Activated naive CD4-positive, alpha-beta T cell treated with anti-CD3 and anti-CD28 coated beads, Interleukin-2, amount 50 U/mL, for 72 hours (primary cell): ENCODE data around the gene FAM114A1. TPM values are rescaled to one million over a fixed set of nuclear protein-coding genes. Genes with fewer than 3 reads are reported as not detected.
A peak's percentile ranks its signal among the peaks of the same experiment; 100 is the strongest.
"Not testable (repeated sequence)": the region's sequence is repeated elsewhere in the genome, so short reads cannot be mapped to it uniquely, and the experiment has no call there.

Source experiments
- ATAC-seq, 2 donors: fragments of 150-1000 bp; cut with Tn5 transposase; 2 replicates each; pipeline ENCODE4 v1.10.0; 2021; ENCODE audit warnings: mild to moderate bottlenecking in 2 of 2, moderate library complexity in 2 of 2
- DNase-seq, 2 donors: peaks; one replicate each; pipeline ENCODE4 v3.0.0; 2021 to 2022; ENCODE audit warnings: low spot score in 2 of 2
- H3K27ac Mint-ChIP-seq, 2 donors: one replicate each; pipeline ENCODE4 v1.8.0; 2022; ENCODE audit warnings: mild to moderate bottlenecking in 2 of 2, mixed read lengths in 2 of 2
- H3K36me3 Mint-ChIP-seq, 2 donors: one replicate each; pipeline ENCODE4 v1.8.0; 2022; ENCODE audit warnings: mixed read lengths in 2 of 2
- H3K9me3 Mint-ChIP-seq, 2 donors: one replicate each; pipeline ENCODE4 v1.8.0; 2022; ENCODE audit warnings: mixed read lengths in 2 of 2
- total RNA-seq, 2 donors: library from RNA; stranded (reverse); gene quantifications; one replicate each; pipeline ENCODE4 v1.2.3, GENCODE V29; 2022

The FAM114A1 gene
- total RNA-seq, 2 donors from 2014 or later, result 0.41 to 1.4 TPM

DNA sequence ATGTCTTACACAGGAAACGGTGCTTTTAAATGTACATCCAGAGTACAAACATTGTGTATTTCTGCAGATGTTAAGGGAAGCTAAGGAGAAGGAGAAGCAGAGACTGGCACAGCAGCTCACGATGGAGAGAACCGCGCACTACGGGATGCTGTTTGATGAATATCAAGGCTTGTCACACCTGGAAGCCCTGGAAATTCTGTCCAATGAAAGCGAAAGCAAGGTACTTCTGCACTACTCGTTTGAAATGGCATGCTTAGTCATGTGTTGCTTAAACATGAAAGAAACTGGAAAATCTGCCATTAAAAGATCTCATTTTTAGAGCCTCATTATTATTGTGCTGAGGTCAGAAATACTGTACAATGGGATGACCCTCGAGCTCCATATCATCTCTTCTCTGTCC, 47.2 kb downstream of the FAM114A1 start:
- DNase-seq (no peak), ATAC-seq (peak; percentile 55 to 65)
- H3K36me3 Mint-ChIP-seq, result no peaks in the 10 kb centered on the region
- peak overlapping the region in 1 of 2 donors; percentile 47 for H3K27ac Mint-ChIP-seq
- peaks cover 0 to 5% of the 10 kb centered on the region in 2 donors for H3K9me3 Mint-ChIP-seq

DNA sequence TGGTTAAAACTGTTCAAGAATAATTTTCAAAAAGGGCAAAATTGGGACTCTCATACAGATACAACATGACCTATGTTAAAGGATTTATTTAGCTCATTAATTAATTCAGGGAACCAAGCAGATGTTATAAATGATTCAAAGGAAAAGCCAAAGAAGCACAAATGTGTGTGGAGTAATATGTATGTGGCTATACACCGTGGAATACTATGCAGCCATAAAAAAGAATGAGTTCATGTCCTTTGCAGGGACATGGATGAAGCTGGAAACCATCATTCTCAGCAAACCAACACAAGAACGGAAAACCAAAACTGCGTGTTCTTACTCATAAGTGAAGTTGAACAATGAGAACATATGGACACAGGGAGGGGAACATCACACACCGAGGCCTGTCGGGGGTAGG, 48.7 kb downstream of the FAM114A1 start:
- not testable (repeated sequence) for DNase-seq, H3K36me3 Mint-ChIP-seq, ATAC-seq, H3K9me3 Mint-ChIP-seq, H3K27ac Mint-ChIP-seq

DNA sequence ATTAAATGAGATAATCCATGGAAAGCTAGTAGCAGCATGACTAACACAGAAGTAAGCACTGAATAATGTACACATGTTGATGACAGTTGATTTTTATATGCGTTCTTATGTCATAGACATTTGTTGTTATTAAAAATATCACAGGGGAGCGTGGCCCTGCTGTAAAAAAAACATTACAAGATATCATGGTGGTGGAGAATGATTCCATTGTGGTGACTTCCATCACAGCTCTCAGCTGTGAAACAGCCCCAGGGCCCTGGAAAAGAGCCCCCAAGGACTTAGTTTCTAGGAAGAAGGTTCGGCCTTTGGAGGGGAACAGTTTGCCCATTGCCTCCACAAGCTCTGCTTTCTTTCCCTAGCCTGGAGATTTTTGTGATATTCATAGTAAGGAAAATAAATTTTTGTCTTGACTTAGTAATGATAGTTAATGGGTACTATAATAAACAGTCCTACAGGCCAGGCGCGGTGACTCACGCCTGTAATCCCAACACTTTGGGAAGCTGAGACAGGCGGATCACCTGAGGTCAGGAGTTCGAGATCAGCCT, 49.9 kb downstream of the FAM114A1 start:
- Mint-ChIP-seq H3K9me3 (peaks cover 0 to 5% of the 10 kb centered on the region in 2 donors), H3K36me3 (no peaks in the 10 kb centered on the region), H3K27ac (no peak overlapping the region)
- ATAC-seq, result no peak
- DNase-seq, result no peak

DNA sequence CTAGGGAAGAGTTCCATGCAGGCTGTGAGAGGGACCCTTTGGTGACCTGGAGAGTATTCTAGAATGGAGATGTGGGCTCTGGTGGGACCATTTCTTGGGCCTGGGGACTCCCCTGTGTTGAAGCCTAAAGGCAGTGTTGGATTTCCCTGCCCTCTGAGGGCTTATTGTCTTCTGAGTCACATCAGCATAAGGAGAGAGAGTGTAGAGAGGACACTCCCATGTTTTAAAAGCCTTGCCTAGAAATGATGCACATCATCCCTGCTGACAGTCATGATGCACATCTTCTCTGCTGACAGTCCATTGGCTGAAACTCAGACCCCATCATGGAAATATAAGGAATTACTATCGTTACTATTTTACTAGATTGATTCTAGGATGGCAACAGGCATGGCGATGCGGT, 51.9 kb downstream of the FAM114A1 start:
- Mint-ChIP-seq H3K9me3 (peaks cover 0 to 5% of the 10 kb centered on the region in 2 donors), H3K36me3 (no peaks in the 10 kb centered on the region), H3K27ac (no peak overlapping the region)
- DNase-seq, result no peak
- ATAC-seq, result no peak

DNA sequence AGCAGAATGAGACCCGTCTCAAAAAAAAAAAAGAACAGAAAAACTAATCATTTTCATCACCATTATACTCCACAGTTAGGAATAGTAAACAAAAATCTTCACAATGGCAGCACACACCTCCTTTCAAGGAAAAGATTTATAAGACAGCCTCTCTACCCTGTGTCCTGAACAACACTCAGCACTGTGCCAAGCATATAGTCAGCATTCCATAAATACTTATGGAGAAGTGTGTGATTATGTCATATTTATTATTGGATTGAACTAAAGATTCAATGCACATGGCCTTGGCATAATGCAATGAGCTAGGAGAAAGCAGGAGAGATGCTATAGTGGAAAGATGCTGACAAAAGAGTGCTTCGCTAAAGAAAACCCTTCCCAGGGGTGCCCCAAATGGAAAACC, 52.6 kb downstream of the FAM114A1 start:
- ATAC-seq (no peak), DNase-seq (no peak)
- Mint-ChIP-seq H3K27ac (no peak overlapping the region), H3K36me3 (no peaks in the 10 kb centered on the region), H3K9me3 (peaks cover 0 to 5% of the 10 kb centered on the region in 2 donors)

DNA sequence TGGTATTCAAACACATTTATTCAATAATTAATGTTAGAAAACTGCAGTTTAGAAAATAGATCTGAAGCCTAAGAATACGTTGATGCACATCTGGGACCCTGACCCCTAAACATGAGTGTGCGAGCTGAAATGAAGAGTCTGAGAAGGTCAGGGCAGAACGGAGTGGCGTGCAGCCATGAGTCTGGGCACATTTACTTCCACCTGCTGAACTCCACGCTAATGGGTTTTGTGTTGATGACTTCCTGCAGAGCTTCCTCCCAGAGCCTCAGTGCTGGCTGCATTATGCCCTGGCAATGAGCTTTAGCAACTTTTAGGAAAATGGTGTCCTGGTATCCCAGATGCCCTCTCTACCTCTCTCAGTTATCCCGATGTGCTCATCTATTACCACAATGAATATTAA, 53.1 kb downstream of the FAM114A1 start:
- DNase-seq (no peak), ATAC-seq (no peak)
- Mint-ChIP-seq H3K27ac (no peak overlapping the region), H3K9me3 (peaks cover 0 to 5% of the 10 kb centered on the region in 2 donors), H3K36me3 (no peaks in the 10 kb centered on the region)

DNA sequence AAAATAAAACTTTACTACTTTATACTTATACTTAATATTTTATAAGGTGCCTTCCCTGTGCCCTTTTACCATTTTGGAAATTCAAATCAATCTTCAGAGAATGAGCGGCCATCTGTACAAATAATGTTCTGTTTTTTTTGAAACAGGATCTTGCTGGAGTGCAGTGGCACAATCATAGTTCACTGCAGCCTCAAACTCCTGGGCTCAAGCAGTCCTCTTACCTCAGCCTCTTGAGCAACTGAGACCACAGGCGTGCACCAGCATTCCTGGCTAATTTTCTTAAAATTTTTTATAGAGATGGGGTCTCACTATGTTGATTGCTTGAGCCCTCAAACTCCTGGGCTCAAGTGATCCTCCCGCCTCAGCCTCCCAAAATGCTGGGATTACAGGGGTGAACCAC, 53.5 kb downstream of the FAM114A1 start:
- Mint-ChIP-seq H3K36me3 (no peaks in the 10 kb centered on the region), H3K9me3 (peaks cover 0 to 2% of the 10 kb centered on the region in 2 donors)

DNA sequence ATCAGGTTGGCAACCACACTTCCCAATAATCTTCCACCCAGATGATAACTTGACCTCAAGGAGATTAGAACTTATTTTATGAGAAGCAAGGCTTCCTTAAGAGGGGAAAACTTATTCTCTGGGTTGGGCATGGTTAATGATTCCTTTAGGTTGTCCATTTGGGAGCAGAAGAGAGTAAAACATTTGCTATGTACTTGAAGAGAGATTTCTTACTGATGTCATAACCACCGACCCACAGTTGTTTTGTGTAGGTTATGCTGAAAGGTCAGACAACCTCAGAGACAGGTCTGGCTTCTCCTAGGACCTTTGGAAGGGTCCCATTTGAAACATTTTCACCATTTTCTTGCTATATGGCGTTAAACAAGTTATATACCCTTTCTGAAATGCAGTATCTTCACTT, 56.1 kb downstream of the FAM114A1 start:
- Mint-ChIP-seq H3K27ac (no peak overlapping the region), H3K36me3 (no peaks in the 10 kb centered on the region), H3K9me3 (no peaks in the 10 kb centered on the region)
- ATAC-seq, result no peak
- DNase-seq, result no peak

More for the DNA sequence above, 53.5 kb downstream of the FAM114A1 start:
- DNase-seq (no peak), ATAC-seq (no peak)
- H3K27ac Mint-ChIP-seq, result no peak overlapping the region

DNA sequence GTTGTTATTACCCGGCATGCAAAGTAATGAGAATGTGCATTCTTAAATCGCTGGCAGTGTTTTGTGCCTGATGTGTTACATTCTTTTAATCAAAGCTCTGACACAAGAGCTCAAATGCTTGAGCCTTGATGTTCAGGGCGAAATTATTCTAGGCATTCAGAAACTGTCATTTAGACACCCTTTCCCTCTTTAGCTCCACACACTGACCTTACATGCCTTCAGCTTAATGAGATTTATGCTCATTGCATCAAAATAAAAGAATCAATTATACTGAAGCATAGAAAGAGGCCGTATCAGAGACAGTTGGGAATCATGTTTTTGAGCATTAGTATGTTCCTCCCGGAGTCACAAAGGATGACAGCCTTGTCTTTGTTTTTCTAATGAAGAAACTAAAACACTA, 56.7 kb downstream of the FAM114A1 start:
- H3K36me3 Mint-ChIP-seq, result no peaks in the 10 kb centered on the region
- ATAC-seq (no peak), DNase-seq (no peak)
- H3K9me3 Mint-ChIP-seq, result no peaks in the 10 kb centered on the region
- no peak overlapping the region for H3K27ac Mint-ChIP-seq

DNA sequence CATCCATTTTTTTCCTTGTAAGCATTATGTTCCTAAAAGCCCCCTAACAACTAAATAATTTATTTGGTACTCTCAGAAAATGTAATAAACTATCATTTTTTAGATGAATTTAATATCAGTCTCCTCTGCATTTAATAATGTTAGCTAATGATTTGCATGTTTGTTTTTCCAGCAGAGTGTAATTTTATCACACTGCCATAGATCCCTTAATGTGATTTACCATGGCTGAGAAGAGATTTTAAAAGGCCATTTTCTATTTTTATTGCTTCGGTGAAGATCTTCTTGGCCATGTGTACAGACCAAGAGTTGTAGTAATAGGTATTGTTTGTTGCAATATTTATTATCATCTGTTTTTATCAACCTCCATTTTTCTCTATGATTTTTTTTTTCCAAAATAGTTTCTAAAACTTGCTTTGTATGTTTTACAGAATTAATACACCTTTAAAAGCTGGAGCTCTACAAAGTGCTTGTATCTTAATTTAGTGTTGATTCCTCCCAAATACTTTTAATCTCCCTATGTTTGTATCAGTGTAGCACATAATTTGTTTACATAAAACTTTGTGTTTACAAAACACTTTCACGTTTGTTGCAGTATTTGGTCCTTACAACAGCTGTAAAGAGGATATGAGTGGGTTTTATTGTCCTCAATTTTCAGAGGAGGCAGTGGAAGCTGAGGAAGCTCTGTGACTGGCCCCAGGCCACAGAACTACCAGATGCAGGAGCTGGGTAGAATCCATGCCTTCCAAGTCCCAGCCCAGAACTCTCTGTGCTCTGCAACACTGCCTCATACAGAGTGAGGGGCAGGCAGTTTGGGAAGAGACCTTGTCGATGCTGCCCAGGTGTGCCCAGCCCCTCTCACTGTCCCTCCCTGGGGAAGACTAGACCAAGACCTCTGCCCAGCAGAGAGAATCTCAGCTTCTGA, 58.1 kb downstream of the FAM114A1 start:
- DNase-seq (no peak), ATAC-seq (no peak)
- Mint-ChIP-seq H3K36me3 (no peaks in the 10 kb centered on the region), H3K9me3 (no peaks in the 10 kb centered on the region), H3K27ac (peak overlapping the region in 1 of 2 donors; percentile 52)

DNA sequence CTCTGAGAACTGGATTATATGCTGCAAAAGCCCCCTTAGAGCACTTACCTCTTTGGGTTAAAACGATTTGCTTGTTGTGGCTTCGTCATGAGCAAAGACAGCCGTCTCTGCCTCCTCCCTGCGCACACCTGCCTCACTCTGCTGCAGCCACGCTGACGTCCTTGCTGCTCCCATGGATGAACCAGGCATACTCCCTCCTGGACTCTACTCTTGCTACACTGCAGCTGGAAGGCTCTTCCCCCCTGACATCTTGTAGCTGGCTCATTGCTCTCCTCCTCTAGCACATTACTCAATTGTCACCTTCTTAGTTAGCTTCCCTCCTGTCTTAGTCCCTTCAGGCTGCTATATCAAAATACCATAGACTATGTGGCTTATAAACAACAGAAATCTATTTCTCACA, 59.3 kb downstream of the FAM114A1 start:
- H3K9me3 Mint-ChIP-seq, result no peaks in the 10 kb centered on the region
- ATAC-seq (no peak), DNase-seq (no peak)
- no peaks in the 10 kb centered on the region for H3K36me3 Mint-ChIP-seq
- peak overlapping the region; percentile 13 to 52 for H3K27ac Mint-ChIP-seq

DNA sequence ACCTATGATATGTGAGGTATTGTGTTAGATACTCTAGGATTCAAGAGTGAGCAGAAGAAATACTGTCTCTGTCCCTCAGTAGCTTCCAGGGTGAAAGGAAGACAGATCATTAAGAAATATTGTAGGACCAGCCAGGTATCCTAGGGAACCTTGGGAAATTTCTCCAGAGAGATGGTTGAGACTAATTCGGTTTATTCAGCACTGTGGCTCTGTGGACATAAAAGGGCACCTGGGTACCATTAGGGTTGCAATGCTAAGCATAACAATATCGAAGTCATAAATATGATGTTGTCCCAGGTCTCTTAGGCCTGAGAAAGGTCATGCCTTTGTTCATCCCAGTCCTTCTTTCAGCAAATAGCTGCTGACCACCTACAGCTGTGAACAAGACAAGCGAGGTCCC, 61.0 kb downstream of the FAM114A1 start:
- Mint-ChIP-seq H3K9me3 (no peaks in the 10 kb centered on the region), H3K27ac (no peak overlapping the region), H3K36me3 (no peaks in the 10 kb centered on the region)
- ATAC-seq (no peak), DNase-seq (no peak)

DNA sequence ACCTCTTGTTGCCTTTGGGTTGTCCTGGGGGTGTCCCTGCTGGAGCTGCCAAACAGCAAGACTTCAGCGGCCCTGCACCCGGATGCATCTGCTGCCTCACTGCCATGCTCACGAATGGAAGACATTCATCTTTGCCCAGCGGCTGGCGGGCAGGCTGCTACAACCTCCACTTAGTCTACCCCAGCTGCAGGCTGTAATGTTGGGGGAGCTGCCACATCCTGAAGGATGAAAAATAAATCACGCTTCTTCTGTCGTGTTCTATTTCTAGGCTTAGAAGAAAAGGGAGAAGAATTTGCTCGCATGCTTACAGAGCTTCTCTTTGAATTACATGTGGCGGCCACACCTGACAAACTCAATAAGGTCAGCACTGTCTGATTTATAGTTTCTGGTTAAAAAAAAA, 61.4 kb downstream of the FAM114A1 start:
- no peak for DNase-seq
- no peak for ATAC-seq
- Mint-ChIP-seq H3K9me3 (no peaks in the 10 kb centered on the region), H3K36me3 (no peaks in the 10 kb centered on the region), H3K27ac (no peak overlapping the region)

DNA sequence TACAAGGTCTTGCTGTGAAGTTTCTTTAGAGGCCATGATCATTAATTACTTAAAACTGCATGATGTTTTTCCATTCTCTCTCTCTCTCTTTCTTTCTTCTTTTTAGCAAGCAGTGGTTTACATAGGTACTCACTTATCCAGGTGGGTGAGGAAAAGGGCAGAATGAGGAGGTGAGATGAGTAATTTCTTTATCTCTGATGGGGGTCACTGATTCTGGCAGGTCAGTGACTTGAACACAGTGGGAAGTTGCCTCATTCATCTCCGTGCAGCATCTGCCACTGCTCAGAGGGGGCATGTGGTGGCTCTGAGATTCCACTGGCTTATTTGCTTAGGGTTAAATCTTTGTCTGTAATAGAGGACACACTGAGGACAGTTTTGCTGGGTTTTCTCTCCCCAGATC, 62.6 kb downstream of the FAM114A1 start:
- no peak for DNase-seq

DNA sequence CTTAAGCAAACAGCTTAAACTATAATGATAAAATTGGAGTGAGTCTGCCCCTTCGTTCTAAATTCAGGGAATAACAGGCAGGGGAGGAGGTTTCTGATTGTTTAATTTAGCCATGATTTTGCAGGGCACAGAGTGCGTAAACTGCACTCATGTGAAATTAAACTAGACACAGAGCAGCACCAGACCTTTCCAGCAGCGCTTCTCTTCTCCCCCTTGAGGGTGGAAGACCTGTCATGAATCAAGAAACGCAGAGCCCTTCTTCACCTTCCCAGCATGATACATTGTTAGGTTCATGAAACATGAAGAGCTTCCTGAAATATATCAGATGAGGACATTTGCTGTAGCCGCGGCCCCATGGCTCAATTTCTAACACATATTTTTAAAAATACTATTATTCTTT, 63.1 kb downstream of the FAM114A1 start:
- no peak for ATAC-seq
- H3K9me3 Mint-ChIP-seq, result no peaks in the 10 kb centered on the region
- no peak for DNase-seq
- no peaks in the 10 kb centered on the region for H3K36me3 Mint-ChIP-seq
- no peak overlapping the region for H3K27ac Mint-ChIP-seq

More for the DNA sequence above, 62.6 kb downstream of the FAM114A1 start:
- Mint-ChIP-seq H3K27ac (no peak overlapping the region), H3K9me3 (no peaks in the 10 kb centered on the region), H3K36me3 (no peaks in the 10 kb centered on the region)
- peak; percentile 22 to 78 for ATAC-seq

DNA sequence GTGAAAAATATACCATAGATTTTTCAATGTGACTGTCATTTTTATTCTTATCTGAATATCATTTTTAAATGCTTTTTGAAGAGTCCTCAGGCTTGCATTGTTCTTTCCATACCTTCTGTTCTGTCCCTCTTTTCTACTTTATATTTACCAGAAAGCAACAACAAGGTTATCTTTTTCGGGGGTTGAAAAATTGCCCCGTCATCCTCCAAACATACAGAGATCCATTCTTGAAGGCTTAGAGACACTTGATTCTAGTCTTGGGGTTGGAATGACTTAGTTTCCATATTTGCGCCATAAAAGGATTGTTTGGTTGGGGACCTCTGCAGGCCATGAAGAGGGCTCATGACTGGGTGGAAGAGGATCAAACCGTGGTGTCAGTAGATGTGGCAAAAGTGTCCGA, 63.5 kb downstream of the FAM114A1 start:
- no peak for ATAC-seq
- no peak for DNase-seq
- H3K27ac Mint-ChIP-seq, result peak overlapping the region in 1 of 2 donors; percentile 7
- no peaks in the 10 kb centered on the region for H3K9me3 Mint-ChIP-seq
- no peaks in the 10 kb centered on the region for H3K36me3 Mint-ChIP-seq

DNA sequence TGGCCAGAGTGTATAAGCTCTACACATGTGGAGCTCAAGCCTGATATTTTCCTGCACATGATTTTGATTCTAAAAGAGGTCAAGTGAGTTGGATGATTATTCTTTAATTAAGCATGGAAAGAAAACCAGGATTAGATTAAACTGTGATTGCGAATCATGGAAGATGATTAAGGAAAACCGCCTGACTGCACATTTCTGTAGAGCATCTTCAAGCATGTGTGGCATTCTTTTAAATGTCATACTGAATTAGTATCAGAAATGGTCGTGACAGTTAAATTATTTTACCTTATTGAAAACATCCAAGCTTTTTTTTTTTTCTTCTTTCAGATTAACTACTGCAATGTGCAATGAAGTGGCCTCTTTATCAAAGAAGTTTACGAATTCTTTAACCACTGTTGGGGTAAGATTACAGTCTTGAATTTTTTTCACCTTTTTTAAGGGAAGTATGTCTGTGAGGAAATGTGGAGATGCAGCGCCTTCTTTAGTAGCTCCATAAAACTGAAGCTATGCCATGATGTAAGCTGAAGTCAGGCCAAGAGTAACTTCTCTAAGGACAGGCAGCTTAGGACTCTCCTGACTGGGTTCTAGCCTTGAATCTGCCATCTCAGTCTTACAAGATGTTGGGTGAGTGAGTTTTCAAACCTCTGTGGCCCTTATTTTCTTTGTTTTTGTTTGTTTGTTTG, 67.9 kb downstream of the FAM114A1 start:
- Mint-ChIP-seq H3K36me3 (peaks cover 0 to 5% of the 10 kb centered on the region in 2 donors), H3K9me3 (no peaks in the 10 kb centered on the region), H3K27ac (no peak overlapping the region)
- ATAC-seq (no peak), DNase-seq (no peak)
